Upper lobe of right lung (tissue), 1 donor: ENCODE measurements around the gene USF3. TPM values are rescaled to one million over a fixed set of nuclear protein-coding genes. Genes with fewer than 3 reads are reported as not detected.

Experiments
- ATAC-seq: fragments of 200-7000 bp; cut with Tn5 transposase; one replicate; pipeline ENCODE4 v1.9.1; 2020; ENCODE audit warnings: mild to moderate bottlenecking, moderate library complexity
- DNase-seq: peaks from one replicate; pipeline ENCODE4 v3.0.0-alpha.2; 2020
- H3K27ac ChIP-seq: fragments of 200-600 bp; one replicate; pipeline ENCODE4 v1.8.0; 2022
- H3K27me3 ChIP-seq: fragments of 200-600 bp; one replicate; pipeline ENCODE4 v1.8.0; 2022; ENCODE audit warnings: mild to moderate bottlenecking
- H3K36me3 ChIP-seq: fragments of 200-600 bp; one replicate; pipeline ENCODE4 v1.8.0; 2022
- H3K4me1 ChIP-seq: fragments of 200-600 bp; one replicate; pipeline ENCODE4 v1.8.0; 2022
- H3K4me3 ChIP-seq: fragments of 200-600 bp; one replicate; pipeline ENCODE4 v1.8.0; 2022; ENCODE audit warnings: mild to moderate bottlenecking
- H3K9me3 ChIP-seq: fragments of 200-600 bp; one replicate; pipeline ENCODE4 v1.8.0; 2022
- intact Hi-C: fragments of 100-400 bp; cut with DNase I; formaldehyde crosslinking; loops from one replicate; pipeline ENCODE4 v1.11.0; 2022
- total RNA-seq: library from RNA; stranded (reverse); fragmentation: NEBNext Ultra II Directional; extraction: Animal tissue kit (Norgen Biotek cat#: 25700); gene quantifications from one replicate; pipeline ENCODE4 v1.2.1, GENCODE V29; 2021
- TF ChIP-seq, protein P1 (sequence below): fragments of 200-600 bp; IDR thresholded peaks from one replicate; pipeline ENCODE4 v1.8.0; 2022; ENCODE audit warnings: antibody characterized with exemption
- donor health status: DM: no; HTN: yes; CAD: no; lungs with severe emphysema.

Gene USF3
- total RNA-seq, 1 donor from 2014 or later, result 22.2 TPM

DNA sequence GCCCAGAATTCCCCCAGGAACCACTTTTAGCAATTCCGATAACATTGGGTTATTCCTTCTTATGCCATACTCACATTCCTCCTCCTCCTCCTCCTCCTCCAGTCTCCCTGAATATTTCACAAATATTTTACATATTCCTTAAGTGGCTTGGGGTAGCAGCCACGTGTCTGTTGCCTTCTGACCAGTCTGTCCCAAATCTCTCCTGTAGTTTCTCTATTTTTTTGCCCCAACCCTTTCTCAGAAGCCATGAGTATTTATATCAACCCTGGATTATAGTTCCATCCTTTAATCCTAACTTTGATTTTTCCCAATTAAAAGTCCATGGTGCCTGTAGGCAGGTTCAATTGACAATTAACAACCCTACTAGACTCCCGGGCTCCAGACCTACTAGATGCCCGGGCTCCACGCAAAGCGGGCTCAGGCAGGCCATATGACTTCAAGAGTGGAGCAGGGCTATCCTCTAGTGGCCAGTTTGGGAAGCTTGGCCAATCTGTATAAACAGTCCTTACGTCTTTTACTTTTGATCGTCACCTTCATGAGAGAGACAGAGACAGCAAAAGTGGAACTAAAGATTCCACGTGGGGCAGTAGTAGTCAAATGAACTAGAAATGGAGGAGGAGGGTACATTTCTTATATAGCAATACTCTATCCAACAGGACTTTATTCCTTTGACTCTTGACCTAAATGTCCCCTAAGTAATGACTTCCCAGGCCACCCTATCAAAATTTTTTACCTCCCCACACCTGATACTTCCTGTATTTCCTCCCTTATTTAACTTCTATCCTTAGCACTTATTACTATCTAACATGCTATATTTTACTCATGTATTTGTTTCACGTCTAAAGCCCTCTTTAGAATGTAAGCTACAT is 69.7 kb downstream of the USF3 start:
- H3K36me3 ChIP-seq, result no peaks in the 10 kb centered on the region
- H3K27ac ChIP-seq, result no peak overlapping the region
- TF ChIP-seq, protein P1, sequence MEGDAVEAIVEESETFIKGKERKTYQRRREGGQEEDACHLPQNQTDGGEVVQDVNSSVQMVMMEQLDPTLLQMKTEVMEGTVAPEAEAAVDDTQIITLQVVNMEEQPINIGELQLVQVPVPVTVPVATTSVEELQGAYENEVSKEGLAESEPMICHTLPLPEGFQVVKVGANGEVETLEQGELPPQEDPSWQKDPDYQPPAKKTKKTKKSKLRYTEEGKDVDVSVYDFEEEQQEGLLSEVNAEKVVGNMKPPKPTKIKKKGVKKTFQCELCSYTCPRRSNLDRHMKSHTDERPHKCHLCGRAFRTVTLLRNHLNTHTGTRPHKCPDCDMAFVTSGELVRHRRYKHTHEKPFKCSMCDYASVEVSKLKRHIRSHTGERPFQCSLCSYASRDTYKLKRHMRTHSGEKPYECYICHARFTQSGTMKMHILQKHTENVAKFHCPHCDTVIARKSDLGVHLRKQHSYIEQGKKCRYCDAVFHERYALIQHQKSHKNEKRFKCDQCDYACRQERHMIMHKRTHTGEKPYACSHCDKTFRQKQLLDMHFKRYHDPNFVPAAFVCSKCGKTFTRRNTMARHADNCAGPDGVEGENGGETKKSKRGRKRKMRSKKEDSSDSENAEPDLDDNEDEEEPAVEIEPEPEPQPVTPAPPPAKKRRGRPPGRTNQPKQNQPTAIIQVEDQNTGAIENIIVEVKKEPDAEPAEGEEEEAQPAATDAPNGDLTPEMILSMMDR, result peak; percentile 77
- ATAC-seq (peak; percentile 87), DNase-seq (no peak)
- no peaks in the 10 kb centered on the region for H3K9me3 ChIP-seq
- intact Hi-C loops, result no loop called here
- H3K4me3 ChIP-seq, result no peak overlapping the region
- no peaks in the 10 kb centered on the region for H3K27me3 ChIP-seq
- peaks cover 7% of the 10 kb centered on the region for H3K4me1 ChIP-seq

DNA sequence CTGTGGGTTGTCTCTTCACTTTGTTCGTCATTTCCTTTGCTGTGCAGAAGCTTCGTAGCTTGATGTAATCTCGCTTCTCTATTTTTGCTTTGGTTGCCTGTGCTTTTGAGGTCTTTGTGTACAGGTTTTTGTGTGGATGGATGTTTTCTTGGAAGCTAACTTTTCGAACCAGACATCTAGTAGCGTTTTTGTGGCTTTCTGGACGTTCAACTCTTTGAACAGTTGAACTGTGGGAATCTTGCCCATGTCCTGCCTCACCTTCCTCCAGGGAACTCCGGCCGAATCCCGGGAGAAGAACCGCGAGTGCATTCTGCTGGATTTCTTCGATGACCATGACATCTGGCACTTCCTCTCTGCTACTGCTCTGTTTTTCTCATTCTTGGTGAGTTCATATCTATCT is 70.6 kb downstream of the USF3 start:
- H3K27ac ChIP-seq, result no peak overlapping the region
- DNase-seq (no peak), ATAC-seq (no peak)
- H3K4me3 ChIP-seq, result no peak overlapping the region
- no peaks in the 10 kb centered on the region for H3K27me3 ChIP-seq
- no peaks in the 10 kb centered on the region for H3K9me3 ChIP-seq
- no peaks in the 10 kb centered on the region for H3K36me3 ChIP-seq
- TF ChIP-seq, protein P1, result no peak
- peaks cover 6% of the 10 kb centered on the region for H3K4me1 ChIP-seq
- intact Hi-C loops, result no loop called here

DNA sequence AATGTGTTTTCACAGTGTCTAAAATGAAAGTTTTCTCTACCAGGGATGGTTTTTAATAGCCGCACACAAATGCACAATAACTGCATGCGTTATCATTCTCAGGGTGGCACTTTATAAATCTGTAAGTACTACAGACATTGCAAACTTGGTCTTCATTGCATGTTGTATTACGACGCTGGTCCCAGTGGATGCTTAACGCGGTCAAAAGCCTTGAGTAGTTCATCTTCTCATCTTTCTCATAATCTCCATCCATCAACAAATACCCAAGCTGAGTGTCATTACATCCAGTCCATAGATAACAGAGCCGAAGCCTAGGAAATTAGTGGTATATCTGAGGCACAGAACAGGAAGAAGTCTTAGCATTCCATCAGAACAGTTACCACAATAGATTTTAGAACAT is 72.6 kb downstream of the USF3 start:
- Histone ChIP-seq H3K27ac (no peak overlapping the region), H3K4me3 (no peak overlapping the region), H3K4me1 (no peaks in the 10 kb centered on the region), H3K27me3 (no peaks in the 10 kb centered on the region), H3K9me3 (no peaks in the 10 kb centered on the region), H3K36me3 (no peaks in the 10 kb centered on the region)
- DNase-seq, result no peak
- TF ChIP-seq, protein P1, result no peak
- no peak for ATAC-seq
- intact Hi-C loops, result no loop called here

DNA sequence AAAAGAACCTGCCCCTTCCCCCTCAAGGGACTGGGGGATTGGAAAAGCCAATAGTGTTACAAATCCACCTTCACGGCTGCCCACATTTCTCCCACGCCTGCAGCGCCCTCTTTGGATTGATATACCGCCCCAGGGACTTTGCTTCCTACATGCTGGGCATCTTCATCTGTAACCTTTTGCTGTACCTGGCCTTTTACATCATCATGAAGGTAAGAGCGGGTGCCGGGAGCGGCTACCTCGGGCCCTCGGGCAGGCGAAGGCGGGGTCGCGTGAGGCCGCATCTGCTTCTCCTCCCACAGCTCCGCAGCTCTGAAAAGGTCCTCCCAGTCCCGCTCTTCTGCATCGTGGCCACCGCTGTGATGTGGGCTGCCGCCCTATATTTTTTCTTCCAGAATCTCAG is 73.1 kb downstream of the USF3 start:
- intact Hi-C loops, result no loop called here
- TF ChIP-seq, protein P1, result no peak
- Histone ChIP-seq H3K4me1 (no peaks in the 10 kb centered on the region), H3K4me3 (no peak overlapping the region), H3K9me3 (no peaks in the 10 kb centered on the region), H3K36me3 (no peaks in the 10 kb centered on the region), H3K27me3 (no peaks in the 10 kb centered on the region), H3K27ac (no peak overlapping the region)
- ATAC-seq (no peak), DNase-seq (no peak)

DNA sequence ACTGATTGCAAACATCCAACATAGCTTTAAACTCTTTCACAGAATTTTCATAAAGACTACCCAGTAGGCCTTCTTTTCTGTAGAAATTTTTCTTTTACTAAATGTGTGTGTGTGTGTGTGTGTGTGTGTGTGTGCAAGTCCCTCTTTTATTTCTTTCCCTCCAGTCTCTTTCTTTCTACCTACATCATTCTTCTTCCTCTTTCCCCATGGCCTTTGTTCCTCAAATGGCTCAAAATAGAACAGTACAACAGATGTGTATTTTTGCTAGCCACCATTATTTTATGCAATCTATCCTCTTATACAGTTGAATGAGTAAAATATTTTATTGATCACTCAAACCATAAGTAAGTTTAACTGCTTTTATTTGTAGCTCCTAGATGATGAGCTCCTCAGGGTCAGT is 76.4 kb downstream of the USF3 start:
- H3K4me3 ChIP-seq, result no peak overlapping the region
- intact Hi-C loops, result no loop called here
- no peak for DNase-seq
- H3K4me1 ChIP-seq, result no peaks in the 10 kb centered on the region
- no peaks in the 10 kb centered on the region for H3K9me3 ChIP-seq
- TF ChIP-seq, protein P1, result no peak
- peak; percentile 43 for ATAC-seq
- H3K27ac ChIP-seq, result no peak overlapping the region
- H3K36me3 ChIP-seq, result no peaks in the 10 kb centered on the region
- H3K27me3 ChIP-seq, result no peaks in the 10 kb centered on the region
